Measurements from ENCODE around the gene ENPEP. TPM values are rescaled to one million over a fixed set of nuclear protein-coding genes. Genes with fewer than 3 reads are reported as not detected.

ENPEP gene
- total and polyA plus RNA-seq, 9 of the 15 experiments (the other 6 are each of a cell fraction or from before 2014, with no cell fraction given): 0.01 TPM; not detected in 7

DNA sequence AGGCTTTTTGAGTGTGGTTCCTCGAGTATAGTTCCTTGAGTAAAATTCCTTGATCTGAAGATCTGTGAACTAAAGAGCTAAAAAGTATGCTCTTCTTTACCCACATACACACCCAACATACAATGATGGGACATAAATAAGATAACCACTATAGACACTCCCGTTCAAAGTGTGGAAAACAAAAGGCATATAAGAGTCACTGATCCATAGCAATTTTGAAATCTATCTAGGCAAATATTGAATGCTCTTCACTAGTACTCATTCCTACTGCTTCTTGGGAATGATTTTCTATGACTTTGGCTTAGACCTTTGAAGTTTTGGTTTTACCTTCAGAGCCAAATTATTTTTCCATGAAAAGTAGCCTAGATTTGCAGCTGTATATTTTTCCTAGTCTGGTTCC, 120.5 kb downstream of the ENPEP start:
- FAIRE-seq (no peak), ATAC-seq (no peak), DNase-seq (ENCODE audit: extremely low read depth in 1 of 4, low spot score in 3 of 4) (no peak)
- Histone ChIP-seq H3K4me1 (replicated peaks in 1 of 2; ENCODE audit: control insufficient read depth in 2 of 2, insufficient read depth in 2 of 2, low read length in 2 of 2) (no peaks in the 10 kb centered on the region), H3K27me3 (ENCODE audit: control insufficient read depth in 2 of 2, insufficient read depth in 2 of 2, low read length in 2 of 2) (no peaks in the 10 kb centered on the region), H3K9ac (ENCODE audit: insufficient read depth in 1 of 2, low read depth in 2 of 2, low read length in 2 of 2) (no peak overlapping the region), H3K27ac (ENCODE audit: extremely low read depth, low read depth, low read length) (no peak overlapping the region), H2AFZ (ENCODE audit: low read depth, low read length) (no peak overlapping the region), H3K4me2 (ENCODE audit: insufficient read depth, low read length) (no peak overlapping the region), H3K9me3 (replicated peaks; ENCODE audit: control insufficient read depth, insufficient read depth, low read depth, low read length) (no peaks in the 10 kb centered on the region), H3K36me3 (ENCODE audit: control insufficient read depth, insufficient read depth, low read length) (no peaks in the 10 kb centered on the region), H3K9me1 (ENCODE audit: control insufficient read depth, insufficient read depth, low read length) (no peaks in the 10 kb centered on the region), H4K20me1 (replicated peaks; ENCODE audit: control insufficient read depth, insufficient read depth, low read length) (no peaks in the 10 kb centered on the region), H3K4me3 (no peak overlapping the region), H3K79me2 (ENCODE audit: control insufficient read depth, insufficient read depth, low read length) (no peaks in the 10 kb centered on the region)
- in situ Hi-C loops (cut with MboI) (no loop called here), intact Hi-C loops (cut with micrococcal nuclease) (no loop called here)
- peak; percentile 96 for TF ChIP-seq ZNF584 (CRISPR knock-in tag; IDR thresholded peaks at IDR 0.05; ENCODE audit: low read depth)
- no peak for TF ChIP-seq EP300 (IDR thresholded peaks at IDR 0.05; ENCODE audit: low read length)
- 0% methylated on average over 2 of the region's 2 CpGs for WGBS (ENCODE audit: insufficient coverage, low coverage, missing lambda C conversion rate)
- ChIA-PET POLR2A (no interaction called here), CTCF (ENCODE audit: low intra/inter-chr PET ratio) (no interaction called here)
- no TSS peak for BruUV-seq (replicated peaks)

DNA sequence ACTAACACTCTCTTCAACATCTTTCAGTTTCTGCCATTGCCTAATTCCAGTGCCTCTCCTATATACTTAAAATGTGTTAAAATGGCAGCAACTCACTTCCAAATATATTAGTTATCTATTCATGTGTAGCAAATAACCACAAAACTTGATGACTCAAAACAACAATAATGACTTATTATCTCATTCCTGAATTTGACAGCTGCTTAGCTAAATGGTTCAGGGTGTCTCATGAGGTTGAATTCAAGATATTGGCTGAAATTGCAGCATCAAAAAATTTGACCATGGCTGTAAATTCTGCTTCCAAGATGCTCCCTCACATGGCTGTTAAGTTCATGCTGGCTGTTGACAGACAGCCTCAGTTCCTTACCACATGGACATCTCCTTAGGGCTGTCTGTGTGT, 121.6 kb downstream of the ENPEP start:
- DNase-seq (ENCODE audit: extremely low read depth in 1 of 4, low spot score in 3 of 4): no peak
- ATAC-seq: no peak
- no TSS peak for BruUV-seq (replicated peaks)
- Histone ChIP-seq H3K27ac (ENCODE audit: extremely low read depth, low read depth, low read length) (no peak overlapping the region), H4K20me1 (replicated peaks; ENCODE audit: control insufficient read depth, insufficient read depth, low read length) (no peaks in the 10 kb centered on the region), H3K4me2 (ENCODE audit: insufficient read depth, low read length) (no peak overlapping the region), H2AFZ (ENCODE audit: low read depth, low read length) (no peak overlapping the region), H3K79me2 (ENCODE audit: control insufficient read depth, insufficient read depth, low read length) (no peaks in the 10 kb centered on the region), H3K4me1 (replicated peaks in 1 of 2; ENCODE audit: control insufficient read depth in 2 of 2, insufficient read depth in 2 of 2, low read length in 2 of 2) (no peaks in the 10 kb centered on the region), H3K9me3 (replicated peaks; ENCODE audit: control insufficient read depth, insufficient read depth, low read depth, low read length) (no peaks in the 10 kb centered on the region), H3K9ac (ENCODE audit: insufficient read depth in 1 of 2, low read depth in 2 of 2, low read length in 2 of 2) (no peak overlapping the region), H3K9me1 (ENCODE audit: control insufficient read depth, insufficient read depth, low read length) (no peaks in the 10 kb centered on the region), H3K36me3 (ENCODE audit: control insufficient read depth, insufficient read depth, low read length) (no peaks in the 10 kb centered on the region), H3K27me3 (ENCODE audit: control insufficient read depth in 2 of 2, insufficient read depth in 2 of 2, low read length in 2 of 2) (no peaks in the 10 kb centered on the region), H3K4me3 (no peak overlapping the region)
- ChIA-PET POLR2A (no interaction called here), CTCF (ENCODE audit: low intra/inter-chr PET ratio) (no interaction called here)
- intact Hi-C loops (cut with micrococcal nuclease) (no loop called here), in situ Hi-C loops (cut with MboI) (no loop called here)
- FAIRE-seq: no peak
- TF ChIP-seq, protein P1, sequence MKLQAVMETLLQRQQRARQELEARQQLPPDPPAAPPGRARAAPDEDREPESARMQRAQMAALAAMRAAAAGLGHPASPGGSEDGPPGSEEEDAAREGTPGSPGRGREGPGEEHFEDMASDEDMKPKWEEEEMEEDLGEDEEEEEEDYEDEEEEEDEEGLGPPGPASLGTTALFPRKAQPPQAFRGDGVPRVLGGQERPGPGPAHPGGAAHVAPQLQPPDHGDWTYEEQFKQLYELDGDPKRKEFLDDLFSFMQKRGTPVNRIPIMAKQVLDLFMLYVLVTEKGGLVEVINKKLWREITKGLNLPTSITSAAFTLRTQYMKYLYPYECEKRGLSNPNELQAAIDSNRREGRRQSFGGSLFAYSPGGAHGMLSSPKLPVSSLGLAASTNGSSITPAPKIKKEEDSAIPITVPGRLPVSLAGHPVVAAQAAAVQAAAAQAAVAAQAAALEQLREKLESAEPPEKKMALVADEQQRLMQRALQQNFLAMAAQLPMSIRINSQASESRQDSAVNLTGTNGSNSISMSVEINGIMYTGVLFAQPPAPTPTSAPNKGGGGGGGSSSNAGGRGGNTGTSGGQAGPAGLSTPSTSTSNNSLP (IDR thresholded peaks at IDR 0.05; ENCODE audit: borderline replicate concordance, low read depth, low read length): no peak
- TF ChIP-seq RBM22 (IDR thresholded peaks at IDR 0.05; ENCODE audit: low read depth, low read length, poor library complexity, severe bottlenecking) (no peak), PML (IDR thresholded peaks at IDR 0.05; ENCODE audit: low read length) (no peak), CREM (IDR thresholded peaks at IDR 0.05; ENCODE audit: low read depth) (no peak), RNF2 (IDR thresholded peaks at IDR 0.05) (no peak), CEBPB (tag; IDR thresholded peaks at IDR 0.05) (no peak), TAF9B (IDR thresholded peaks at IDR 0.05; ENCODE audit: partially characterized antibody) (no peak), ATF1 (CRISPR knock-in tag; IDR thresholded peaks at IDR 0.05) (no peak), ATF1 (tag; IDR thresholded peaks at IDR 0.05) (no peak), HIVEP1 (CRISPR knock-in tag; IDR thresholded peaks at IDR 0.05) (no peak), BHLHE40 (IDR thresholded peaks at IDR 0.05; ENCODE audit: low read length) (no peak), NR4A1 (CRISPR knock-in tag; IDR thresholded peaks at IDR 0.05) (no peak), NR4A1 (tag; IDR thresholded peaks at IDR 0.05) (no peak), ESRRB (CRISPR knock-in tag; IDR thresholded peaks at IDR 0.05; ENCODE audit: borderline replicate concordance) (no peak)
- TF ChIP-seq, protein P2, sequence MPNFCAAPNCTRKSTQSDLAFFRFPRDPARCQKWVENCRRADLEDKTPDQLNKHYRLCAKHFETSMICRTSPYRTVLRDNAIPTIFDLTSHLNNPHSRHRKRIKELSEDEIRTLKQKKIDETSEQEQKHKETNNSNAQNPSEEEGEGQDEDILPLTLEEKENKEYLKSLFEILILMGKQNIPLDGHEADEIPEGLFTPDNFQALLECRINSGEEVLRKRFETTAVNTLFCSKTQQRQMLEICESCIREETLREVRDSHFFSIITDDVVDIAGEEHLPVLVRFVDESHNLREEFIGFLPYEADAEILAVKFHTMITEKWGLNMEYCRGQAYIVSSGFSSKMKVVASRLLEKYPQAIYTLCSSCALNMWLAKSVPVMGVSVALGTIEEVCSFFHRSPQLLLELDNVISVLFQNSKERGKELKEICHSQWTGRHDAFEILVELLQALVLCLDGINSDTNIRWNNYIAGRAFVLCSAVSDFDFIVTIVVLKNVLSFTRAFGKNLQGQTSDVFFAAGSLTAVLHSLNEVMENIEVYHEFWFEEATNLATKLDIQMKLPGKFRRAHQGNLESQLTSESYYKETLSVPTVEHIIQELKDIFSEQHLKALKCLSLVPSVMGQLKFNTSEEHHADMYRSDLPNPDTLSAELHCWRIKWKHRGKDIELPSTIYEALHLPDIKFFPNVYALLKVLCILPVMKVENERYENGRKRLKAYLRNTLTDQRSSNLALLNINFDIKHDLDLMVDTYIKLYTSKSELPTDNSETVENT (CRISPR knock-in tag; IDR thresholded peaks at IDR 0.05): no peak

All from K562 (cell line).